K562 (cell line): ENCODE results near the gene HTRA3. TPM values are rescaled to one million over a fixed set of nuclear protein-coding genes. Genes with fewer than 3 reads are reported as not detected.

Experiments
- ATAC-seq: fragments of 200-7000 bp; cut with Tn5 transposase; 3 replicates; pipeline ENCODE4 v1.9.1; 2020; ENCODE audit warnings: moderate library complexity
- BruUV-seq: library from RNA; stranded (reverse); fragments of 400-500 nt; replicated peaks from 2 replicates; lab custom pipeline; 2021; lab: Mats Ljungman, UMichigan
- CTCF ChIA-PET: fragments of 300-600 bp; formaldehyde crosslinking; extraction: SDS; loops from one replicate; lab custom pipeline; 2021; ENCODE audit warnings: low intra/inter-chr PET ratio; lab: Yijun Ruan, JAX
- POLR2A ChIA-PET: fragments of 300-600, 350-650 bp; sonication (Branson Sonifier 250); formaldehyde crosslinking; extraction: SDS; loops from one replicate; lab custom pipeline; 2021; ENCODE audit warnings: antibody characterized with exemption, inconsistent platforms; lab: Yijun Ruan, JAX
- DNase-seq, 4 experiments: peaks; one replicate each; pipeline versions ENCODE4 v3.0.0 to v3.0.0-alpha.2; 2011 to 2018; ENCODE audit warnings: low spot score in 3 of 4, mixed read lengths in 3 of 4; ENCODE audit errors: extremely low read depth in 1 of 4
- FAIRE-seq: peaks from 2 replicates; lab custom pipeline; 2011; peaks lifted over from hg19 to GRCh38; lab: Jason Lieb, UNC
- H2AFZ ChIP-seq: 2 replicates; pipeline ENCODE4 v1.6.0; 2011; ENCODE audit warnings: low read depth, low read length, control low read depth, inconsistent platforms
- H3K27ac ChIP-seq: fragments of 200-600 bp; 3 replicates; pipeline ENCODE4 v1.8.0; 2011; ENCODE audit warnings: low read depth, mild to moderate bottlenecking, control low read depth, inconsistent platforms, low read length, moderate library complexity, mixed read lengths; ENCODE audit errors: extremely low read depth
- H3K27me3 ChIP-seq, 2 experiments: fragments of 300-600 bp in 1 of 2; 2 replicates in 1 of 2; 3 replicates in 1 of 2; pipeline versions ENCODE4 v1.6.0 to v1.8.0; 2011; ENCODE audit warnings: inconsistent platforms in 2 of 2, low read length in 2 of 2, mild to moderate bottlenecking in 1 of 2, mixed read lengths in 1 of 2, moderate library complexity in 1 of 2; ENCODE audit not compliant: control insufficient read depth in 2 of 2, insufficient read depth in 2 of 2
- H3K36me3 ChIP-seq: fragments of 300-600 bp; 3 replicates; pipeline ENCODE4 v1.8.0; 2011; ENCODE audit warnings: mild to moderate bottlenecking, low read length, inconsistent platforms; ENCODE audit not compliant: control insufficient read depth, insufficient read depth
- H3K4me1 ChIP-seq, 2 experiments: fragments of 200-600 bp in 1 of 2; replicated peaks in 1 of 2; 2 replicates in 1 of 2; 3 replicates in 1 of 2; pipeline versions ENCODE4 v1.5.1 to v1.8.0; 2011; ENCODE audit warnings: inconsistent platforms in 2 of 2, low read length in 2 of 2, mild to moderate bottlenecking in 1 of 2, mixed read lengths in 1 of 2, moderate library complexity in 1 of 2; ENCODE audit not compliant: control insufficient read depth in 2 of 2, insufficient read depth in 2 of 2
- H3K4me2 ChIP-seq: 2 replicates; pipeline ENCODE4 v1.6.1; 2011; ENCODE audit warnings: low read length, control low read depth, inconsistent platforms, mixed read lengths; ENCODE audit not compliant: insufficient read depth
- H3K4me3 ChIP-seq: fragments of 200-600 bp; sonication (generic), shearing (Covaris generic); 2 replicates; pipeline ENCODE4 v1.5.1; 2016; ENCODE audit warnings: control low read depth, inconsistent platforms
- H3K79me2 ChIP-seq: fragments of 200-600 bp; 3 replicates; pipeline ENCODE4 v1.8.0; 2011; ENCODE audit warnings: low read length, inconsistent platforms; ENCODE audit not compliant: control insufficient read depth, insufficient read depth
- H3K9ac ChIP-seq, 2 experiments: 2 replicates each; pipeline versions ENCODE4 v1.6.0 to v1.6.1; 2011; ENCODE audit warnings: low read depth in 2 of 2, low read length in 2 of 2, control low read depth in 1 of 2, inconsistent platforms in 1 of 2, mild to moderate bottlenecking in 1 of 2, mixed read lengths in 1 of 2; ENCODE audit not compliant: insufficient read depth in 1 of 2
- H3K9me1 ChIP-seq: one replicate; pipeline ENCODE4 v1.6.0; 2011; ENCODE audit warnings: inconsistent platforms, mild to moderate bottlenecking, low read length, moderate library complexity; ENCODE audit not compliant: control insufficient read depth, insufficient read depth
- H3K9me3 ChIP-seq: replicated peaks from 2 replicates; pipeline ENCODE4 v1.5.1; 2011; ENCODE audit warnings: low read depth, low read length, inconsistent platforms; ENCODE audit not compliant: control insufficient read depth, insufficient read depth
- H4K20me1 ChIP-seq: replicated peaks from 2 replicates; pipeline ENCODE4 v1.6.1; 2011; ENCODE audit warnings: low read length, inconsistent platforms, mixed read lengths; ENCODE audit not compliant: control insufficient read depth, insufficient read depth
- HMGN3 ChIP-seq: IDR thresholded peaks from 2 replicates; pipeline ENCODE4 v1.6.1; 2011; ENCODE audit warnings: borderline replicate concordance, low read depth, mild to moderate bottlenecking, mixed read lengths, low read length; ENCODE audit not compliant: insufficient read length; ENCODE audit errors: extremely low read depth
- TFE3 ChIP-seq: fragments of 450-650 bp; formaldehyde crosslinking; IDR thresholded peaks from 2 replicates; pipeline ENCODE4 v1.4.0; 2020; ENCODE audit warnings: mild to moderate bottlenecking, mixed read lengths
- WGBS: fragments of 100-300 bp; shearing (Covaris generic); methylation state at CpG from one replicate; pipeline ENCODE4 v1.1.6; 2016; ENCODE audit warnings: low coverage, mixed read lengths; ENCODE audit not compliant: insufficient coverage; ENCODE audit errors: missing lambda C conversion rate; 5-methylcytosine and 5-hydroxymethylcytosine counted together
- in situ Hi-C: fragments of 300-500 bp; cut with MboI; formaldehyde crosslinking; loops from 4 replicates; pipeline ENCODE4 v1.15.0; 2018; ENCODE audit warnings: inconsistent platforms, mixed read lengths
- intact Hi-C: fragments of 100-400 bp; cut with micrococcal nuclease; formaldehyde crosslinking; loops from 2 replicates; pipeline ENCODE4 v1.14.2; 2022
- polyA plus RNA-seq, 8 experiments: library from polyadenylated mRNA; depleted of rRNA in 4 of 8; stranded (reverse) in 5 of 8; unstranded in 3 of 8; fragments of >200 nt; fragmentation: Nextera tagmentation in 2 of 8; fragmentation: Illumina TruSeq in 1 of 8; extraction: Ambion mirVana in 2 of 8; extraction: Trizol in 1 of 8; gene quantifications; 2 replicates each; pipeline versions ENCODE4 v1.2.1 to v1.2.3, GENCODE V29; 2011 to 2014; ENCODE audit warnings: inconsistent platforms in 1 of 8, missing spikeins in 1 of 8
- total RNA-seq, 7 experiments: library from RNA; depleted of rRNA in 6 of 7; stranded (reverse); fragments of >200 nt in 6 of 7; fragmentation: Illumina TruSeq in 2 of 7; extraction: Trizol in 2 of 7; gene quantifications; 2 replicates each; pipeline versions ENCODE4 v1.2.1 to v1.2.3, GENCODE V29; 2011 to 2021; ENCODE audit warnings: low replicate concordance in 1 of 7

HTRA3 gene
- total and polyA plus RNA-seq, 9 of the 15 experiments (the other 6 are each of a cell fraction or from before 2014, with no cell fraction given), result 0.04 TPM; not detected in 8

- H3K9ac ChIP-seq, result no peak overlapping the region
- no peak for ATAC-seq
- in situ Hi-C loops (no loop called here), intact Hi-C loops (no loop called here)
- no peak overlapping the region for H3K27ac ChIP-seq
- TF ChIP-seq HMGN3 (no peak), TFE3 (CRISPR knock-in tag) (peak; percentile 28)
- no peak for DNase-seq
- H2AFZ ChIP-seq, result no peak overlapping the region
- H3K36me3 ChIP-seq, result no peaks in the 10 kb centered on the region
- no peaks in the 10 kb centered on the region for H3K9me3 ChIP-seq
- BruUV-seq, result no TSS peak
- H3K27me3 ChIP-seq, result peaks cover under 1 to 53% of the 10 kb centered on the region in 2 experiments; a peak in 4 of 5 replicates
- no peak overlapping the region for H3K4me2 ChIP-seq
- H3K4me1 ChIP-seq, result peaks cover 0 to 15% of the 10 kb centered on the region in 2 experiments; a peak in 2 of 5 replicates
- ChIA-PET POLR2A (interaction anchor here (0.7 to 1.0 kb wide), 3 partner anchors 14 to 19 kb away, joined by 3 to 4 read pairs (median 3); no protein-coding TSS in a partner anchor), CTCF (no interaction called here)
- WGBS, result 9% methylated on average over 7 of the region's 7 CpGs
- H3K4me3 ChIP-seq, result no peak overlapping the region
- no peaks in the 10 kb centered on the region for H3K9me1 ChIP-seq
- peaks cover 11% of the 10 kb centered on the region for H4K20me1 ChIP-seq
- FAIRE-seq, result no peak
- H3K79me2 ChIP-seq, result no peaks in the 10 kb centered on the region
These were observed 48.7 kb upstream of the HTRA3 start for GRCh38 chr4:8220661-8221450.
